Measurements from ENCODE around the gene KCNQ2.

DNA sequence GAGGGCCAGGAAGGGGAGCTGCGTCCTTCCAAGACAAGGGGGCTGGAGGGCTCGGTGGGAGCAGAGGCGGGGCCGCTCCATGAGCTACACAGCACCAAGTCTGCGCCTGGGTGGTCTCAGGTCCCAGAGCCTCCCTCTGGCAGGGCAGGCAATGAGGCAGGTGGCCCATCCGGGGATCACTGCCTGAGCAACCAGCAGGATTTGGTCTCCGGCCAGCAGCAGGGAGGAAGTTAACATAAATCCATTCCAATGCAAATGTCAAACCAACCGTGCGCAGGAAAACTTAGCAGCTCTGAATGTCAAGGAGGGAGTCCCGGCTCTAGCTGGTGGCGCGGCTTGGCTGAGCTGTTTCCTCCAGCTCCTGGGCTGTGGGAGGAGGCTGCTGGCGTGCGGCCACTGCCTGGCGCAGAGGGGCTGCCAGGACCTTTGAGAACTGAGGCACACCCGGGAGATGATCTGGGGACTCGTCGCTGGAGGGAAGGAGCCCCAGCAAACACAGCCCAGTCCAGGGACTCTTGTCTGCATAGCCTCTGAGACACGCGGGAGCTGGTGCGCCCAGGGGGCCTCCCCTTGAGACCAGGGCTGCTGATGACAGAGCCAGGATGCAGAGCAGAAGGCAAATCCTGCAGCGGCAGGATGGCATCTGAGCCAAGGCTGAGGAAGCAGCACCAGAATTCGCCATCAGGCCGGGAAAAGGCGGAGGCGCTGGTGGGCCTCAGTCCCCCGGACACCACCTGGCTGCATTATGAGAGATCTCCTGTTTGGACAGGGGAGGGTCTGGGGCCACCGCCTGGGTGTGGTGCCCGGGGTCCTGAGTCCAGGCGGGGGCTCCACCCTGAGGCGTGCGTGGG, 78.2 kb downstream of the KCNQ2 start:
- TF ChIP-seq, protein P1, sequence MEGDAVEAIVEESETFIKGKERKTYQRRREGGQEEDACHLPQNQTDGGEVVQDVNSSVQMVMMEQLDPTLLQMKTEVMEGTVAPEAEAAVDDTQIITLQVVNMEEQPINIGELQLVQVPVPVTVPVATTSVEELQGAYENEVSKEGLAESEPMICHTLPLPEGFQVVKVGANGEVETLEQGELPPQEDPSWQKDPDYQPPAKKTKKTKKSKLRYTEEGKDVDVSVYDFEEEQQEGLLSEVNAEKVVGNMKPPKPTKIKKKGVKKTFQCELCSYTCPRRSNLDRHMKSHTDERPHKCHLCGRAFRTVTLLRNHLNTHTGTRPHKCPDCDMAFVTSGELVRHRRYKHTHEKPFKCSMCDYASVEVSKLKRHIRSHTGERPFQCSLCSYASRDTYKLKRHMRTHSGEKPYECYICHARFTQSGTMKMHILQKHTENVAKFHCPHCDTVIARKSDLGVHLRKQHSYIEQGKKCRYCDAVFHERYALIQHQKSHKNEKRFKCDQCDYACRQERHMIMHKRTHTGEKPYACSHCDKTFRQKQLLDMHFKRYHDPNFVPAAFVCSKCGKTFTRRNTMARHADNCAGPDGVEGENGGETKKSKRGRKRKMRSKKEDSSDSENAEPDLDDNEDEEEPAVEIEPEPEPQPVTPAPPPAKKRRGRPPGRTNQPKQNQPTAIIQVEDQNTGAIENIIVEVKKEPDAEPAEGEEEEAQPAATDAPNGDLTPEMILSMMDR (IDR thresholded peaks at IDR 0.05): no peak
- no peak for TF ChIP-seq POLR2A (IDR thresholded peaks at IDR 0.05)

Data from adrenal gland (tissue), 5 donors.